ENCODE measurements around the gene ALX4. TPM values are rescaled to one million over a fixed set of nuclear protein-coding genes. Genes with fewer than 3 reads are reported as not detected.

The ALX4 gene
- total and polyA plus RNA-seq, 2 donors (not counting 3 experiments of a cell fraction or from before 2014, with no cell fraction given) = not detected

- ChIA-PET POLR2A (interaction anchor here (0.6 kb wide), 1 partner anchor 40 kb away, joined by 3 read pairs; no protein-coding TSS in a partner anchor), CTCF (interaction anchor here (0.9 to 1.4 kb wide), 2 partner anchors 18 to 32 kb away, joined by 3 read pairs; no protein-coding TSS in a partner anchor)
- intact Hi-C loops (cut with micrococcal nuclease) = no loop called here
- DNase-seq (ENCODE audit: low read depth, low spot score) (no peak), FAIRE-seq (no peak)
- no peaks in the 10 kb centered on the region for H3K79me2 ChIP-seq (ENCODE audit: control insufficient read depth, insufficient read depth, low read length)
- no TSS peak for BruUV-seq (replicated peaks)
- no peak overlapping the region for H3K9ac ChIP-seq (replicated peaks; ENCODE audit: extremely low read depth, insufficient read depth, low read length)
- no peaks in the 10 kb centered on the region for H3K9me1 ChIP-seq (replicated peaks; ENCODE audit: control insufficient read depth, extremely low read depth, insufficient read depth, low read length)
- H3K4me2 ChIP-seq (ENCODE audit: insufficient read depth, low read length) = no peak overlapping the region
- no peaks in the 10 kb centered on the region for H3K4me1 ChIP-seq (ENCODE audit: control insufficient read depth, extremely low read depth, insufficient read depth, low read length)
- H3K4me3 ChIP-seq (replicated peaks in 1 of 3; ENCODE audit: insufficient read depth in 1 of 3, low read depth in 1 of 3, low read length in 3 of 3) = no peak overlapping the region
- H4K20me1 ChIP-seq (replicated peaks; ENCODE audit: control insufficient read depth, extremely low read depth, insufficient read depth, low read length) = no peaks in the 10 kb centered on the region
- no peaks in the 10 kb centered on the region for H3K9me3 ChIP-seq (replicated peaks; ENCODE audit: control insufficient read depth, insufficient read depth, low read length)
- H3K27me3 ChIP-seq (ENCODE audit: control insufficient read depth in 2 of 2, insufficient read depth in 2 of 2, low read length in 2 of 2) = no peaks in the 10 kb centered on the region
- no peak for TF ChIP-seq EZH2 (IDR thresholded peaks at IDR 0.05; ENCODE audit: borderline replicate concordance, low read depth, low read length, severe bottlenecking)
- TF ChIP-seq FOS (IDR thresholded peaks at IDR 0.05; ENCODE audit: borderline replicate concordance, insufficient read depth, low read length) = no peak
- no peak for TF ChIP-seq POLR2A (IDR thresholded peaks at IDR 0.05; ENCODE audit: low read depth, low read length)
- TF ChIP-seq JUN (IDR thresholded peaks at IDR 0.05; ENCODE audit: borderline replicate concordance, insufficient read depth, insufficient read length, low read depth) = no peak
- TF ChIP-seq POLR2AphosphoS5 (IDR thresholded peaks at IDR 0.05; ENCODE audit: insufficient read depth, low read depth, low read length) = no peak
- no peak for TF ChIP-seq GATA2 (IDR thresholded peaks at IDR 0.05; ENCODE audit: insufficient read depth, insufficient read length, low read depth, low read length)
- dilution Hi-C loops (cut with MboI; ENCODE audit: extremely low pct_ligation_motif_present, low sequenced_read_pairs) = no loop called here
- no peak overlapping the region for H2AFZ ChIP-seq (ENCODE audit: low read depth, low read length)
- no peaks in the 10 kb centered on the region for H3K36me3 ChIP-seq (ENCODE audit: control insufficient read depth in 2 of 2, extremely low read depth in 1 of 2, insufficient read depth in 2 of 2, low read length in 2 of 2)
- no peak overlapping the region for H3K27ac ChIP-seq (ENCODE audit: insufficient read depth, low read depth, low read length)
Observed at GRCh38 chr11:44217432-44217831, 92.5 kb downstream of the ALX4 start.

GRCh38 chr11:44213148-44213547 lies 96.8 kb downstream of the ALX4 start:
- BruUV-seq (replicated peaks) = no TSS peak
- Histone ChIP-seq H3K9me1 (replicated peaks; ENCODE audit: control insufficient read depth, extremely low read depth, insufficient read depth, low read length) (no peaks in the 10 kb centered on the region), H3K27ac (ENCODE audit: insufficient read depth, low read depth, low read length) (no peak overlapping the region), H4K20me1 (replicated peaks; ENCODE audit: control insufficient read depth, extremely low read depth, insufficient read depth, low read length) (no peaks in the 10 kb centered on the region), H3K36me3 (ENCODE audit: control insufficient read depth in 2 of 2, extremely low read depth in 1 of 2, insufficient read depth in 2 of 2, low read length in 2 of 2) (no peaks in the 10 kb centered on the region), H3K9me3 (replicated peaks; ENCODE audit: control insufficient read depth, insufficient read depth, low read length) (no peaks in the 10 kb centered on the region), H3K4me3 (replicated peaks in 1 of 3; ENCODE audit: insufficient read depth in 1 of 3, low read depth in 1 of 3, low read length in 3 of 3) (no peak overlapping the region), H3K9ac (replicated peaks; ENCODE audit: extremely low read depth, insufficient read depth, low read length) (no peak overlapping the region), H3K4me1 (ENCODE audit: control insufficient read depth, extremely low read depth, insufficient read depth, low read length) (no peaks in the 10 kb centered on the region), H2AFZ (ENCODE audit: low read depth, low read length) (no peak overlapping the region), H3K79me2 (ENCODE audit: control insufficient read depth, insufficient read depth, low read length) (no peaks in the 10 kb centered on the region), H3K4me2 (ENCODE audit: insufficient read depth, low read length) (no peak overlapping the region), H3K27me3 (ENCODE audit: control insufficient read depth in 2 of 2, insufficient read depth in 2 of 2, low read length in 2 of 2) (no peaks in the 10 kb centered on the region)
- ChIA-PET CTCF (no interaction called here), POLR2A (no interaction called here)
- dilution Hi-C loops (cut with MboI; ENCODE audit: extremely low pct_ligation_motif_present, low sequenced_read_pairs) (no loop called here), intact Hi-C loops (cut with micrococcal nuclease) (no loop called here)
- DNase-seq (ENCODE audit: low read depth, low spot score) (no peak), FAIRE-seq (no peak)
- TF ChIP-seq EZH2 (IDR thresholded peaks at IDR 0.05; ENCODE audit: borderline replicate concordance, low read depth, low read length, severe bottlenecking) (no peak), FOS (IDR thresholded peaks at IDR 0.05; ENCODE audit: borderline replicate concordance, insufficient read depth, low read length) (no peak), POLR2AphosphoS5 (IDR thresholded peaks at IDR 0.05; ENCODE audit: insufficient read depth, low read depth, low read length) (no peak)

All from endothelial cell of umbilical vein (primary cell).